ENCODE measurements around the gene FRMD4B. TPM values are rescaled to one million over a fixed set of nuclear protein-coding genes. Genes with fewer than 3 reads are reported as not detected.

The FRMD4B gene
- total RNA-seq, 4 donors from 2014 or later = 58.0 to 71.9 (median 63.4) TPM

- intact Hi-C loops (cut with DNase I; ENCODE audit: low total_unique reads) = no loop called here
- H3K4me3 ChIP-seq (ENCODE audit: low read depth, poor library complexity, severe bottlenecking) = no peak overlapping the region
- TF ChIP-seq POLR2A (IDR thresholded peaks at IDR 0.05) = no peak
- no peak for TF ChIP-seq CTCF (IDR thresholded peaks at IDR 0.05)
- no peak for DNase-seq (ENCODE audit: low spot score in 2 of 2)
These were observed 26.0 kb downstream of the FRMD4B start for GRCh38 chr3:69359916-69360315.

GRCh38 chr3:69359339-69359893 is 26.5 kb downstream of the FRMD4B start:
- 73 to 81% methylated on average over 6 of the region's 6 CpGs for WGBS, 2 donors
- no peak for DNase-seq (ENCODE audit: low spot score in 2 of 2)
- TF ChIP-seq POLR2A (IDR thresholded peaks at IDR 0.05) (no peak), CTCF (IDR thresholded peaks at IDR 0.05) (no peak)
- intact Hi-C loops (cut with DNase I; ENCODE audit: low total_unique reads) = no loop called here
- H3K4me3 ChIP-seq (ENCODE audit: low read depth, poor library complexity, severe bottlenecking) = no peak overlapping the region

GRCh38 chr3:69357196-69357595 is 28.7 kb downstream of the FRMD4B start:
- no peak overlapping the region for H3K4me3 ChIP-seq (ENCODE audit: low read depth, poor library complexity, severe bottlenecking)
- 10 to 31% methylated on average over 2 of the region's 2 CpGs for WGBS, 2 donors
- intact Hi-C loops (cut with DNase I; ENCODE audit: low total_unique reads) = no loop called here
- no peak for DNase-seq (ENCODE audit: low spot score in 2 of 2)
- no peak for TF ChIP-seq CTCF (IDR thresholded peaks at IDR 0.05)
- no peak for TF ChIP-seq POLR2A (IDR thresholded peaks at IDR 0.05)

- intact Hi-C loops (cut with DNase I; ENCODE audit: low total_unique reads) = no loop called here
- 54 to 57% methylated on average over 2 of the region's 2 CpGs for WGBS, 2 donors
- no peak for DNase-seq (ENCODE audit: low spot score in 2 of 2)
- no peak for TF ChIP-seq POLR2A (IDR thresholded peaks at IDR 0.05)
- TF ChIP-seq CTCF (IDR thresholded peaks at IDR 0.05) = no peak
- no peak overlapping the region for H3K4me3 ChIP-seq (ENCODE audit: low read depth, poor library complexity, severe bottlenecking)
These were observed 30.9 kb downstream of the FRMD4B start for GRCh38 chr3:69354948-69355347.

- no peak for TF ChIP-seq POLR2A (IDR thresholded peaks at IDR 0.05)
- no peak for TF ChIP-seq CTCF (IDR thresholded peaks at IDR 0.05)
- no peak overlapping the region for H3K4me3 ChIP-seq (ENCODE audit: low read depth, poor library complexity, severe bottlenecking)
- intact Hi-C loops (cut with DNase I; ENCODE audit: low total_unique reads) = no loop called here
- WGBS, 2 donors = 70 to 75% methylated on average over 15 of the region's 15 CpGs
- DNase-seq (ENCODE audit: low spot score in 2 of 2) = no peak
These were observed 32.4 kb downstream of the FRMD4B start for GRCh38 chr3:69353503-69353902.

GRCh38 chr3:69353088-69353478 is 32.8 kb downstream of the FRMD4B start:
- no peak for DNase-seq (ENCODE audit: low spot score in 2 of 2)
- intact Hi-C loops (cut with DNase I; ENCODE audit: low total_unique reads) = no loop called here
- 65 to 69% methylated on average over 4 of the region's 4 CpGs for WGBS, 2 donors
- no peak overlapping the region for H3K4me3 ChIP-seq (ENCODE audit: low read depth, poor library complexity, severe bottlenecking)
- TF ChIP-seq POLR2A (IDR thresholded peaks at IDR 0.05) (no peak), CTCF (IDR thresholded peaks at IDR 0.05) (no peak)

Data from lower leg skin (tissue), 4 donors.